ENCODE measurements around the gene TOMM40.

Gene TOMM40

DNA sequence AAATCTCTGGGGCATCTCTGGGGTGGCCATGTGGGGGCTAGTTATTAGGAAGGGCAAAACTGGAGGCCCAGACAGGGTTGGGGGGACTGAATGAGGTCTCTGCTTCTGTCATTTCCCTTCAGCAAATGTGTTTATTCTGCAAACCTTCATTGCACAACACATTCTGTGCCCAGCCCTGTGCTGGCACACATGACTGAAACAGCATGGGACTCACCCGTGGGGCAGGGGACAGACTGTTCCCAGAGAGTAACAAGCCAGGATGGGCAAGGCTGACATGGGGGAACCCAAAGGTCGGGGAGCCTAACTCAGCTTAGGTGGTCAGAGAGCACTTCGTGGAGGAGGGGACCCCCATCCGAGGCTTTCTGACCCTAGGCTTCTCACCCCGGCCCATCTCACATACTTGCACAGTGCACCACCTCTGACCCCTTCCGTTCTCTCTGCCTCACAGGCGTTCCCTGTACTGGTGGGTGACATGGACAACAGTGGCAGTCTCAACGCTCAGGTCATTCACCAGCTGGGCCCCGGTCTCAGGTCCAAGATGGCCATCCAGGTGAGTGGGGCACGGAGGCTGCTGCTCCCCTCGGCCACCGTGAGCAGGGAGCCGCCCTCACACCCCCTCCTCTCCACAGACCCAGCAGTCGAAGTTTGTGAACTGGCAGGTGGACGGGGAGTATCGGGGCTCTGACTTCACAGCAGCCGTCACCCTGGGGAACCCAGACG is 2.4 kb downstream of the TOMM40 start:
- TF ChIP-seq, protein P1, sequence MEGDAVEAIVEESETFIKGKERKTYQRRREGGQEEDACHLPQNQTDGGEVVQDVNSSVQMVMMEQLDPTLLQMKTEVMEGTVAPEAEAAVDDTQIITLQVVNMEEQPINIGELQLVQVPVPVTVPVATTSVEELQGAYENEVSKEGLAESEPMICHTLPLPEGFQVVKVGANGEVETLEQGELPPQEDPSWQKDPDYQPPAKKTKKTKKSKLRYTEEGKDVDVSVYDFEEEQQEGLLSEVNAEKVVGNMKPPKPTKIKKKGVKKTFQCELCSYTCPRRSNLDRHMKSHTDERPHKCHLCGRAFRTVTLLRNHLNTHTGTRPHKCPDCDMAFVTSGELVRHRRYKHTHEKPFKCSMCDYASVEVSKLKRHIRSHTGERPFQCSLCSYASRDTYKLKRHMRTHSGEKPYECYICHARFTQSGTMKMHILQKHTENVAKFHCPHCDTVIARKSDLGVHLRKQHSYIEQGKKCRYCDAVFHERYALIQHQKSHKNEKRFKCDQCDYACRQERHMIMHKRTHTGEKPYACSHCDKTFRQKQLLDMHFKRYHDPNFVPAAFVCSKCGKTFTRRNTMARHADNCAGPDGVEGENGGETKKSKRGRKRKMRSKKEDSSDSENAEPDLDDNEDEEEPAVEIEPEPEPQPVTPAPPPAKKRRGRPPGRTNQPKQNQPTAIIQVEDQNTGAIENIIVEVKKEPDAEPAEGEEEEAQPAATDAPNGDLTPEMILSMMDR (IDR thresholded peaks at IDR 0.05; ENCODE audit: low read depth, low read length), result no peak
- no peak overlapping the region for H3K4me3 ChIP-seq (ENCODE audit: low read depth, low read length)

DNA sequence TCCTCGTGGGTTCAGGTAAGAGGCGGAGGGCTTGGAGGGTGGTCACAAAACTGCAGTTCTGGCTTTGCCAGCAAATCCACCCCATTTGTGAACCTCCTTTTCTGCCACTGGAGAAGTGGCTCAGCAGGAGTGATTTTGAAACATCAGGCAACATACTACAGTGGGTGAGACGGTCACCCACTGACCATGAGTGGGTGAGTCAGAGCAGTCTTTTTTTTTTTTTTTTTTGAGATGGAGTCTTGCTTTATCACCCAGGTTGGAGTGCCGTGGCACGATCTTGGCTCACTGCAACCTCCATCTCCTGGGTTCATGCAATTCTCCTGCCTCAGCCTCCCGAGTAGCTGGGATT is 3.0 kb downstream of the TOMM40 start:
- no peak overlapping the region for H3K4me3 ChIP-seq (ENCODE audit: low read depth, low read length)
- TF ChIP-seq, protein P1 (IDR thresholded peaks at IDR 0.05; ENCODE audit: low read depth, low read length), result no peak

DNA sequence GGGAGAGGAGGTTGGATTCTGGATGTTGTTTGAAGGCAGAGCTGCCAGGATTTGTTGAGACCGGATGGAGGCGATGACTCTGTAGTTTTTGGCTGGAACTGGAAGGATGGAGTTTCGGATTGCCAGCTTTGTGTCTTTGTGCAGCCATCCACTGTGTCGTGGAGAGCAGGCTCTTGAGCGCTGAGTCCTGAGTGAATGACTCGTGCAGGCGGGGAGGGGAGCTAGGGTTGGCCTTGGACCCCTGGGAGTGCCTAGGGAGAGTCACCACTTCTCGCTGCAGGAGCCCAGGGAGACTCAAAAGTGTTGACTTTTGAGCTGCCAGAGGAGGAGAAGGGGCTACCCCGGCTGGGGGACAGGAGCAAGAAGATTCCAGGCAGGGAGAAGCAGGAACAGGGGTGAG is 3.9 kb downstream of the TOMM40 start:
- H3K4me3 ChIP-seq (ENCODE audit: low read depth, low read length), result no peak overlapping the region

DNA sequence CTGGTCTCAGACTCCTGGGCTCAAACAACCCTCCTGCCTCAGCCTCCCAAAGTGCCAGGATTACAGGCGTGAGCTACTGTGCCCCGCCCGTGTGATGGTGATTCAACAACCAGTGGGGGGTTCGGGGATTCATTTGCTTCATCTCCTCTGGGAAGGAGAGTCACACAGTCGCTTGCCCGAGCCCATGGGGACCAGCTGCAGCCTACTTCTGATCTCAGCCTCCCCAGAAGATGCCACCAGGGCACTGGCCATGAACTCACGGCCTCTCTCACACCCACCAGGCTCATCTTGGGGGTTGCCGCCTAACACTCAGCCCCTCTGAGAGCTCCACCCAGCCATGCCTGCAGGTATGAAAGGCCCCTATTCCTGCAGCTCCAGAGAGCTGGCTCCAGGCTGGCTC is 6.8 kb downstream of the TOMM40 start:
- TF ChIP-seq, protein P1 (IDR thresholded peaks at IDR 0.05; ENCODE audit: low read depth, low read length), result no peak
- H3K4me3 ChIP-seq (ENCODE audit: low read depth, low read length), result no peak overlapping the region

More for the DNA sequence above, 3.9 kb downstream of the TOMM40 start:
- TF ChIP-seq, protein P1 (IDR thresholded peaks at IDR 0.05; ENCODE audit: low read depth, low read length), result no peak

DNA sequence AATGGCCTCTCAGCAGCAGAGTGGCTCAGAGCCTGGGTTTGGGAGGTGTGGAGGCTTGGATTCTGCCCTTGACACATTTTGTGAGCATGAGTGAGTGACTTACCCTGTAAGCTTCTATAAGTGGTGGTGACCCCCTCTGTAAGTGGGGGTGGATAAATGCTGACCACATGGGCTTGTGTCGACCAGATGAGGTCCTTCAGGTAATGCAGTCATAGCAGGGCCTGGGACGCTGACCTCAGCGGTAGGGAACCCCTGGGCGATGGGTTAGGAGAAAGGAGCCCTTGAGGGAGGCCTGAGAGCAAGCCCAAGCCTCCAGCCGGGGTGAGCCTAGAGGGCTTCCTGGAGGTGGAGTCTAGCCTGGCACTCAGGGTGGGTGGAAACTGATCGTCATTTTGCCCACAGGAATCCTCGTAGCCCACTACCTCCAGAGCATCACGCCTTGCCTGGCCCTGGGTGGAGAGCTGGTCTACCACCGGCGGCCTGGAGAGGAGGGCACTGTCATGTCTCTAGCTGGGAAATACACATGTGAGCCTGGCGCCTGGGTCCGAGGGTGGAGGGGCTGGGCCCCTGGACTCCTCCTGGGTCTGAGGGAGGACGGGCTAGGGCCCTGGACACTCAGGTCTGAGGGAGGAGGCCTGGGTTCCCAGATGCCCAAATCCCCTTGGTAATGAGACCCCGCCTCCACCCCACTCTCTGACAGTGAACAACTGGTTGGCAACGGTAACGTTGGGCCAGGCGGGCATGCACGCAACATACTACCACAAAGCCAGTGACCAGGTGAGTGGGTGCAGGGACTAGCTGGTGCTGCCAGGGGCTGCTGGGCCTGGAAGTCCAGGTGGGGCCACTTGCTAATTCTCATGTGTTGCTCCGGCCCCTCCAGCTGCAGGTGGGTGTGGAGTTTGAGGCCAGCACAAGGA is 9.5 kb downstream of the TOMM40 start:
- no peak overlapping the region for H3K4me3 ChIP-seq (ENCODE audit: low read depth, low read length)
- TF ChIP-seq, protein P1 (IDR thresholded peaks at IDR 0.05; ENCODE audit: low read depth, low read length), result no peak

DNA sequence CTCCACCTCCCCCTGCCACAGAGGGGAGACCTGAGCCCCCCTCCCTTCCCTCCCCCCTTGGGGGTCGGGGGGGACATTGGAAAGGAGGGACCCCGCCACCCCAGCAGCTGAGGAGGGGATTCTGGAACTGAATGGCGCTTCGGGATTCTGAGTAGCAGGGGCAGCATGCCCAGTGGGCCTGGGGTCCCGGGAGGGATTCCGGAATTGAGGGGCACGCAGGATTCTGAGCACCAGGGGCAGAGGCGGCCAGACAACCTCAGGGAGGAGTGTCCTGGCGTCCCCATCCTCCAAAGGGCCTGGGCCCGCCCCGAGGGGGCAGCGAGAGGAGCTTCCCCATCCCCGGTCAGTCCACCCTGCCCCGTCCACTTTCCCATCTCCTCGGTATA is 12.2 kb downstream of the TOMM40 start:
- TF ChIP-seq, protein P1 (IDR thresholded peaks at IDR 0.05; ENCODE audit: low read depth, low read length), result no peak
- no peak overlapping the region for H3K4me3 ChIP-seq (ENCODE audit: low read depth, low read length)
